GM18520 (cell line): Measurements from ENCODE around the gene PRR33.
"Not testable (repeated sequence)": the region's sequence is repeated elsewhere in the genome, so short reads cannot be mapped to it uniquely, and the experiment has no call there.

ENCODE experiments used
- ATAC-seq: cut with Tn5 transposase; IDR thresholded peaks from one replicate; pipeline ENCODE4 v1.9.1; 2021; ENCODE audit not compliant: unreplicated experiment

The PRR33 gene

DNA sequence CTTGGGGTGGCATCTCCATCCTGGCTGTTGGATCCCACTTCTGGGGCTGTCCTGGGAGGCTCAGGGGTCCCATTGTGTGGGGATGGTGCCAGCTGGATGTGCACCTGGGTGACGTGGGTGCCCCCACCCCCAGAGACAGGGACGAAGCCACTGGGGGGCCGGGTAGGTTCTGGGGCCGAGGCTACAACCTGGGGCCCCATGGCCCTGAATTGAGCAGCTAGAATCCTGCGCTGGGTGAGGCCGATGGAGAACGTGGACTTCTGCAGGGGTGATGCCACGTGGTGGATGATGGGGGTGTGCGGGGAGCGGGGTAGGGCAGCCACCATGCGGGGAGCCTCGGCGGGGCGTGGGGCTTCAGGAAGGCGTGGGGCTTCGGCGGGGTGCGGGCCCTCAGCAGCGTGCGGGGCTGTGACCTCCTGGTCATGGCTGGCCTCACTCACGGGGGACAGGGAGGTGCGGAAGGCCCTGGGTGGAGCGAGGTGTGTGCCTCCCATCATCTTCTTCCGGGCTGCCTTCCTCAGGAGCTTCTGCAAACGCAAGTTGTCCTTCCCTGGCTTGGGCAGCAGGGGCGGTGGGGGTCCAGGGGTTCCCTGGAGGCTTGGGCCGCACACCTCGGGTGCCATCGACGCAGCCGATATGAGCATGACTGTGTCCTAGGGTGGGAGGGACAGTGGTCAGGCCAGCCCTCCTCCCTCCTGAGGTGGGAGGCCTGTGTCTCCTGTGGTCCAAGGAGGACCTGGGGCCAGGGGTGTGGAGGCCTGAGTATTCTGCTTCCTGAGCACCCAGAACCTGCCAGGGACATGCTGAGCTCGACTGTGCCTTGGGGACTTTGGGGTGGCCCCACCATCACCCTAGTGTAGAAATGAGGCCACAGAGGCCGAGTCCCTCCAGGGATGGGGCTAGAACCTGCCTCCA lies 1.5 kb downstream of the PRR33 start:
- ATAC-seq: no peak

DNA sequence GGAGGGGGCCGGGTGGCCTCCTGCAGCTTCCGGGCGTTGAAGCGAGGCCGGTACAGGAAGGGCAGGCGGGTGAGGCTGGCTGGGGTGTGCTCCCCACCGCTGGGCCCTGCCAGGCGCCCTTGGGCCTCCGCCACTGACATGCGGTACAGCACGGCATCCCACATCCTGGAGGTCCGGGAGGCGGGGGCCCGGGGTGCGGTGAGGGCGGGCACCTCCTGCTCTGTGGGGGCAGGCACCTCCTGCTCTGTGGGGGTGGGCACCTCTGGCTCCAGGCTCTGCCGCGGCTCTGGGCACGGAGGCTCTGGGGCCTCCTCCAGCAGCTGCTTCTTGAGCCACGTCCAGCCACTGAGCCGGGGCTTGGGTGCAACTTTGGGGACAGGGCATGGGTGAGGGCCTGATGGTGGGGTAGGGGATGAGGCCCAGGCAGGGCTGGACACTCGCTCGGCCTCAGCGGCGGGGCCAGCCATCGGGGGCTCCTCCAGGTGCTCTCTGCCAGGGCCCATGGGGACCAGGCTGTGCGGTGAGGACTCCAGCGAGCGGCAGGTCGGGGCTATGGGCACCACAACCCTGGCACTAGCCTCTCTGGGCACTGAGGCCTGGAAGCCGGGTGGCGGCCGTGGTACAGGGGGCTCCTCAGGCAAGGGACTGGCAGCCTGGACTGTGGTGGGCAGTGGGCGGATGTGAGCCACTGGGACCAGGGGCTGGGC lies 2.3 kb downstream of the PRR33 start:
- no peak for ATAC-seq

DNA sequence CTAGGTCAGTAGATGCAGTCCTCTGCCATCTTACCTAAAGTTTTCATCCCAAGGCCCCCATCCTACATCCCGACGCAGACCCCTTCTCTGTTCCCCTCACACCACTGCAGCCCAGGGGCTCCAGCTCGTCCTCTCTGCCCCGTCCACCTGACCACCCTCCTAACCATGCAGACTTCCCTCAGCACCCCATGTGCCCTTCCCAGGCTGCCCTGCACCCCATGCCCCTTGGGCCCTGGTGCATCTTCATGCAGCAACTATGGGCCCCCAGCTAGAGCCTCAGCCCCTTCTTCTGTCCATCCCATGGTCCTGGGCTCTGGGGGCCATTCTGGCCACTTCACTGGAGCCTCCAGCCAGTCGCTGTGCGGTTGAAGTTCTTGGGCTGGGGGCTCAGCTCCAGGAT lies 2.9 kb downstream of the PRR33 start:
- no peak for ATAC-seq

DNA sequence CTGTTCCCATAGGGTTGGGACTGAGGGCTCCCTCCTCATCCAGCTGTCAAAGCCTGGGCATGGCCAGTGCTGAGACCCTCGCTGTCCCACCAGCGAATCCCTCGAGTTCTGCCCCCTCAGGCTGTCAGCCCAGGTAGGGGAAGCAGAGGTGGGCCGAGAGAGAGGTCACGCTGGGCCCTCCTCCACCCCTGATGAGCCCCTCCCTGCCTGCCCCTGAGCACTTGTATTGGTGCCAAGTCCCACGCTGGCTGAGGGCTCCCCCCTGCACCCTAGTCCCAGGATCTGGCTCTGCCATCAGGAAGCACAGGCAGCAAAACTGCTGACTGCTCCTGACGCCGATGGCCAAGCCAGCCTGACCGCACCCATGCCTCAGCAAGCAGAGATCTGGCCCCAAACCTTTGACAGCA lies 3.3 kb downstream of the PRR33 start:
- no peak for ATAC-seq

DNA sequence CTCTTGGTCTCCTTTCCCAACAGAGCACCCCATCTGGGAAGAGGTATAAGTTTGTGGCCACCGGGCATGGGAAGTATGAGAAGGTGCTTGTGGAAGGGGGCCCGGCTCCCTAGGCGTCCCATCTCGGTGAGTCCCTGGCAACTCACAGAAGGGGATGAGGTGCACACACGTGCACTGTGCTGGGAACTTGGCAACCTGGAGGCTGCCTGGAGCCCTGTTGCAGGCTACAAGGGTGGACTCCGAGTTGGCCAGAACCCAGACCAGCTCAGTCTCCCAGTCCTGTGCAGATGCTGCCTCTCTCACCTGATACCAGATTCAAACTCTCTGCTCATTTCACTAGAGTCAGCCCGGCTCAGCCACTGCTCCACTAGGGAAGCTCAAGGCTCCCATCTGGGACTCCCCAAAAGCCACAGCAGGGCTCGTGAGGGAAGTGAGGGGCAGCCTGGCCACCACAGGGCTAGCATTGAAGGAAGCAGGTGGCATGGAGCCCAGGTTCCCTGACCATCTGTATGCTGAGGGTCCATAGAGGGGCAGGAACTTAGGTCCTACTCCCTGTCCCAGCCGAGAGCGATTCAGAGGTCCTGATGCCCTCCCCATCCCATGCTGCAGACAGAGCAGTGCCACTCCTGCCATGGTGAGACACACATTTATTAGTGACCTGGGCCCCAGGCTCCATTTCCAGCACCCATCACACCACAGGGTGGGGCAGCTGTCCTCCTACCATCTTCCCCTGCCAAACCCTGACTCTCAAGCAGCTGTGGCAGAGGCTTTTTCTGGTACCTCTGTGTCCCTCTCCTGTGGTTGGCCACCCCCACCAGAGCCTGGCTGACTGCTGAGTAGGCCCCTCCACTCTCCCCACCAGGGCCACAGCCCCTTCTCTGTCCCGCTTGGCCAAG lies 4.0 kb downstream of the PRR33 start:
- no peak for ATAC-seq

DNA sequence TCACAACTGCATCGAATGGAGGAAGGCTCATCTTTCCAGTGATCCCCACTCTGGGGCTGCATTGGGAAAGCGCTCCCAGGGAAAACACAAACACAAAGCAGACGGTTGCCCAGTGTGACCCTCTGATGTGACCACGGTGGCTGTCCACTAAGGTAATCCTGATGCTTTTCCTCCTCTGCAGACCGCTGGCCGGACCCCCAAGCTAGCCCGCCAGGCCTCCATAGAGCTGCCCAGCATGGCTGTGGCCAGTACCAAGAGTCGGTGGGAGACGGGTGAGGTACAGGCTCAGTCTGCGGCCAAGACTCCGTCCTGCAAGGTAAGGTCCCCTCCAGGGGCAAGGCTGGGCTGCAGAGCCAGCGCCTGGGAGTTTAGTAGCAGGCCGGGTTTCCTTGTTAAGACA lies 5.1 kb downstream of the PRR33 start:
- not testable (repeated sequence) for ATAC-seq

DNA sequence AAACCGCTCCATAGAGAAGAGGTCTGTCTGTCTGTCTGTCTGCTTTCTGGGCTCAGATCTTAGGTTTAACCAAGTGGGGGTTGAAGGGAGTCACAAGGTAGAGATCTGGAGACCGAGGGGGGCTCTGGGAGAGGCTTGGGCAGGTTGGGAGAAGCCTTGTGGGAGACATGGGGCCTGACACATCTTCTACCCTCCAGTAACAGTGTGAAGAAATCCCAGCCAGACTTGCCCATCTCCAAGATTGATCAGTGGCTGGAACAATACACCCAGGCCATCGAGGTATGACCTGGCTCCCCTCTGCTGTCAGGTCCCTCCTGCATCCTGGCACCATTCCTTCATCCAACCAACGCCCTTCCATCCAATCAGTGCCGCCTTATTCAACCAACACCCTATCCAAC lies 7.4 kb downstream of the PRR33 start:
- no peak for ATAC-seq

DNA sequence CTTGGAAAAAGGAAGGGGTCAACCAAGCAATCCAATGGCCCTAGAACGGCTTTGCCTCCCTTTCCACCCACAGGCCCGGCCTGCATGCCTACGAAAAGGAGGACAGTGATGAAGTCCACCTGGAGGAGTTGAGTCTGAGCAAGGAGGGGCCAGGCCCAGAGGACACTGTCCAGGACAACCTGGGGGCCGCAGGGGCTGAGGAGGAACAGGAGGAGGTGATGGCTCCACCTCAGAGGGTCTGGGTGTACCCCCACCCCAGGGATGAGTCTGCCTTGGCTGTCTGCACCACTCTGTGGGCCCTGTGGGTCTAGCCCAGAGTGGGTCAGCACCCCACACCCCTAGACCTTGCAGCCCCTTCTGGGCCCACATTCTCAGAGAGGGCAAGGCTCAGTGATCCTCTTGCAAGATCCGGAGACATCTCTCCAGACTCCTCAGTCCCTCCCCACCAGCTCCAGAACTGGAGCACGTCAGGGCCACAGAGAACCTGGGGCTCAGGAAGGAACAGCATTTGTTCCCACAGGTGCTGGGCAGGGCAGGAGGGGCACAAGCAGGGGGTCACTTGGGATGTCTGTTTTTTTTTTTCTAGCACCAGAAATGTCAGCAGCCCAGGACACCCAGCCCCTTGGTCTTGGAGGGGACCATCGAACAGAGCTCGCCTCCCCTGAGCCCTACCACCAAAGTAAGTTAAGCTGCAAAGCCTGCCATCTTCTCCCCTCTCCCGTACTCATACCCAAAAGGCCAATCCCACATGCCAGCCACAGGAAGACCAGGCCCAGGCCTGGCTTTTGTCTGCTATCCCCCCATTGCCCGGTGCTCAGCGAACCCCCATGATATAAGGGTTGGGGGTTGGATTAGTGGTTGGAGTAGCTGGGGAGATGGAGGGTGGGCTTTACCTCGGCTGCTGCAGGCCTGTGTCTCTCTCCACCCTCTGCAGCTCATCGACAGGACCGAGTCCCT lies 8.1 kb downstream of the PRR33 start:
- ATAC-seq: no peak

DNA sequence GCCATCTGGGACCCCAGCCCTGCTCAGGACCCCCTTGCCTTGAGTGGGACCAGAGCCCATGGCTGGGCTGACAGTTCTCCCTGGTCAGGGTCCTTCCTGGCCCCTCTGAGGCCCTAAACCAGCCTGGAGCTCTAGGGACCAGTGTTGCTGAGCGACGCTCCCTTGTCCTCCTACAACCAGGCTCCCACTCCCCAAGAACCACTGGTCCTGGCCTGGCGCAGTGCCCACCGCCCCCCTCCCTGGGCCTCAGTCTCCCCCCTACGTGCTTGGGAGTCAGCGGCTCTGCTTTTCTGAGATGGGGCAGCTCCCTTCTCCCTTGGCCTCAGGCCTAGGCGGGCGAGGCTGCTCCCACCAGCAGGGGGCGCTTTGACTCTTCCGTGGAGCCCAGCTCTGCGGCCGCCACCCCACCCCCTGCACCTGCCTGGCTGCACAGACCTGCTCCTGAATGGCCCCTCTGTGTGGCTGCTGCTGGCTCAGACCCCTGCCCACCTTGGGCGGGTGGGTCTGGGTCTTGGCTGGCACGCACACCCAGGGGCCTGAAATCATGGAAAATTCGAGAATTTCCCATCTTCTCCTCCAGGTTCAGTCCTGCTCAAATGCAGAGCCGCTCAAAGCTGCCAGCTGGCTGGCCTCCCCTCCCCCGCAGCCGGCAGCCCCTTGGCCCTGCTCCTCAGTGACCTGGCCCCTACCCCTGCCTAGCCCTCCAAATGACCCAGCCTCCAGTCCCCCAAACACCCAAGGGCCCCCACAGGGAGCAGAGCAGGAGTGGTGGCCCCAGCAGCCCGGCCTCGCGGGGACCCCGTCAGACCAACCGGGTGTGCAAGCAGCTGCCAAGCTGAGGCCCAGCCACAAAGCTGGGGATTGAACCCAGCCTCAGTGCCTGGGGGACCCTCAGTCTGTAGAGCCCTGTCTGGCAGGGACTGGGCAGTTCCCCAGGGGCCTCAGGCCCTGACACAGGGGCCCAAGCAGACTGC lies 9.1 kb downstream of the PRR33 start:
- no peak for ATAC-seq

DNA sequence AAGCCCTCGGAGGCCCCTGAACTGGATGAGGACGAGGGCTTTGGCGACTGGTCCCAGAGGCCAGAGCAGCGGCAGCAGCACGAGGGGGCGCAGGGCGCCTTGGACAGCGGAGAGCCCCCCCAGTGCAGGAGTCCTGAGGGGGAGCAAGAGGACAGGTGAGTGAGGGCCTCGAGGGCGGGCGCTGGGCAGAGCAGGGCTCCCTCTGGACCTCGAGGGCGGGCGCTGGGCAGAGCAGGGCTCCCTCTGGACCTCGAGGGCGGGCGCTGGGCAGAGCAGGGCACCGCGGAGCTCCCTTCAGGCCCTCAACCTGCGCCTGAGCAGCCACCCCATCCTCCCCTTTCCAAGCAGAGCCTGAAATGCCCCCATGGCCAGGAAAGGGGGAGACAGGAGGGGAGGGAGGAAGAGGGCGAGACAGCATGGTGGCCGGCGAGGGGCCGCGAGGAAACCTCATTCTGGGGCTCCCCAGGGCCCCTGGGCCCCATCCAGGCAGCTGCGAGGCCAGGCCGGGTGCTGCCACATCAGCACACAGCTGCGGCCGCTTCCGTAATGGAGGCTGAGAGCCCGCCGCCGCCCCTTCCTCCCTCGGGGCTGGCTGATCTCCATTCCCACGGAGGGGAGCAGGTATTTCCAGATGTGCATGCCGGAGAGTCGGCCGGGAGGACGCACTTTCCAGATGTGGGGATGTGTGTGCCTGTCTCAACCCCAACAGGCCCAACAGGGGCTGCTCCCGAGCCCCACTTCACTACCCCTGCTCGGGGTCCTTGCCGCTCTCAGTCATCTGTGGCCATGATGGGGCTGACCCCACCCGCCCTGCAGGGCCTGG lies 10.0 kb downstream of the PRR33 start:
- ATAC-seq: no peak

DNA sequence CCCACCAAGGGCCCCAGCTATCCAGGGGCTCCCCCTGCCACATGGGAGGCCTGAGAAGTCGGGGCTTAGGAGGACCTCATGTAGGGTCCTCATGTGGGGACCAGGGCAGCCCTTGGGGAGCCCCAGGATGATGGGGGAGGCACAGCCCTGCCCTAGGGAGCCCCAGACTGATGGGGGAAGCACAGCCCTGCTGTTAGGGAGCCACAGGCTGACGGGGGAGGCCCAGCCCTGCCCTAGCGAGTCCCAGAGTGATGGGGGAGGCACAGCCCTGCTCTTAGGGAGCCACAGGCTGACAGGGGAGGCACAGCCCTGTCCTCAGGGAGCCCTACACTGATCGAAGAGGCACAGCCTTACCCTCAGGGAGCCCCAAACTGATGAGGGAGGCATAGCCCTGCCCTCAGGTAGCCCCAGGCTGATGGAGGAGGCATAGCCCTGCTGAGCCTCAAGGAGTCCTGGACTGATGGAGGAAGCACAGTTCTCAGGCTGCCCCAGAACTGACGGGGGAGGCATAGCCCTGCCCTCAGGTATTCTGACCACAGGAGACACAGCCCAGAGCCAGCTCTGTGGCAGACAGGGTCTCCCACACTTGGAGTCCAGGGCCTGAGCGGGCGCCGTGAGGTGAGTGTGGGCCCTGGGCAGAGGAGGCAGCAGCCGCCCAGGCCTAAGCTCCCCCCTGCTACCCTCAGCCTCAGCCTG lies 10.8 kb downstream of the PRR33 start:
- ATAC-seq: no peak

DNA sequence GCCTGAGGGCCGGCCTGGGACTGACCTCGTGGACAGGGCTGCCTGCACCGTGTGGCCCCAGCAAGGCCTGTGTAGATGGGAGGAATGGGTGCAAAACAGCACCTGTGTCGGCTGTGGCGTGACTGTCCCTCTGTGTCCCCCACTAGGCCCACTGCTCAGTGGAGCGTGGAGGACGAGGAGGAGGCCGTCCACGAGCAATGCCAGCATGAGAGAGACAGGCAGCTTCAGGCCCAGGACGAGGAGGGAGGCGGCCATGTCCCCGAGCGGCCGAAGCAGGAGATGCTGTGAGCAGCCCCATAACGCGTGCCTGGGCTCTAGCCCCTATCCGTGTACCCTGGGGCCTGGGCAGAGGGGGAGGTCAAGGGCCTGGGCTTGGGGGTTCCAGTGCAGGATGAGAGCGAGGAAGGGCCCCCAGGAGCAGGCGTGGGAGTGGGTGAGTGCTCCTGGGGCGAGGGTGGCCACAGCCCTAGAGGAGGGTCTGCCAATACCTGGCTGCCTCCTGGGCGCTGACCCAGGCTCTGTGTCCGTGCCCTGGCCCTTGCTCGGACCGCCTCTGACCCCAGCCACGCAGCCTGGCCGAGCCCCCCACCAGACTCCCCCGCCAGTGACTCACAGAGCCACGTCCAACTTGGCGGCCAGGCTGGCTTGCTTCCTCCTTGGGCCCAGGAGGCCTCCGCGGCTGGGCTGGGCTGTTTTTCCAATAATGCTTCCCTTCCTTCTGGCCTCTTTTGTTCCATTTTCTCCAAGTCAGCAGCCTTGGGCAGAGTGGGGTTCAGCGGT lies 11.6 kb downstream of the PRR33 start:
- ATAC-seq: no peak

DNA sequence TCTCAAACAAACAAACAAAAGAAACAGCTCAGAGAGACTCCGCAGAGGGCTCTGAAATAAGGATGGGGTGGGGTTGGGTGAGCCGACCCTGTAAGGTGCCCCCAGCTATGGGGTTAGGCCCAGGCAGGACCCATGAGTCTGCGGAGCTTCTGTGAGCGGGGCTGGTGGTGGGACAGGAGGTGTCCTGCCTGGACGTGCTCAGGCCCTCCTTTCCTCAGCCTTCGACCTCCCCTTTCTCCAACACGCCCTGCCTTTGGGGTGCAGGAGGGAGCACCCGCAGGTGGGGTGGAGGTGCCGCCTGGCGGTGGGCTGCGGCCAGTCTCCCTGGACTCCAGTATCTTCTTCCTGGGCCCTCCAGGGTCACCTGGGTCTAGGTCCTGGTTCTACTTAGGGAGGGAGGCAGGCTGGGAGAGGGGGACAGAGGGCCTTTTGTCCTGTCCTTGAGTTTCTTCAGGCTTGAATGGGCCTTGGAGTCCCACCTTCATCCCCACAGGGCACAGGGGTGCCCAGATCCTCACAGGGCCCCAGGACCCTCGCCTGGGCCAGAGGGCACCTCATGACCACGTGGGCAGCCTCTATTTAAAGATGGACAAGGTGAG lies 12.3 kb downstream of the PRR33 start:
- no peak for ATAC-seq

DNA sequence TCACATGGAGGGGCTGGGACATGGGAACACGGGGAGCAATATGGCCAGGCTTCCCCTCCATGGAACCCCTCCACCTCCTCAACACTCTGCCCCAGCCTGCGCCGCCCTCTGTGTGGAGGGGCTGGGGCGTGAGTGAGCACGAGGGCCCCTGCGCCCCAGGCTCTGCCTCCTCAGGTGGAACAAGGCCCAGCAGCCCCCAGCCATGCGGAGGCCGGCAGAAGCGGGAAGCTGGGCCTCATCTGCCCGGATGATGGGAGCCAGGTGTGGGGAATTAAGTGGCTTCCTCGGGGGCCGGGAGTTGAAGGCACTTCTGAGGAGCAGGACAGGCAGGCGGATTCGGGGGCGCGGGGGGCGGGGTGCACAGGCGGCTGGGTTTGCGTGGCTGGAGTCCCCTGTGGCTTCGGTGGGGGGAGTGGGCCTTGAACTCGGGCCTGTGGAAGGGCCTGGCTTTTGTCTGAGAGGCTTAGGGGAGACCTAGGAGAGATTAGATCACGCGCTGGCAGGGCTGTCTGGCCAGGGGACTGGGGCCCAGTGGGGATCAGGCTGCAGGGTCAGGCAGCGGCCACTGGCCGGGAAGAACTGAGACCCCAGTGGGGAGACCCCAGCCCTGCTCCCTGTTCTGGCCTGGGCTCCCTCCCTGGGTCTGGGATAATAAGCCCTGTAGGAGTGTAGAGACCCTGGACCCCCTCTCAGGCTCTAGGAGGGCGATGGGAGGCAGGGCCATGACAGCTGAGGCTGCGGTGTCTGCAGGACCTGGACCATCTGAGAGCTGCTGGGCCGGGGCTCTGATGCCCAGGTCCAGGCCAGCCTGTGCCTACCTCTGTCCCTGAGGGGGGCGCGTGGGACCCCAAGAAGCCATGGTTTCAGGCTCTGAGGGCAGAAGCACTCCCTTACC lies 13.3 kb downstream of the PRR33 start:
- ATAC-seq: no peak
